ENCODE data around the gene RILPL2. TPM values are rescaled to one million over a fixed set of nuclear protein-coding genes. Genes with fewer than 3 reads are reported as not detected.

Gene RILPL2
- total and polyA plus RNA-seq, 2 of the 13 experiments (the other 11 are each of a cell fraction or from before 2014, with no cell fraction given): 2.7 to 8.1 TPM

GRCh38 chr12:123389560-123390351 lies 46.7 kb downstream of the RILPL2 start (continued):
- no peak for TF ChIP-seq ZNF720 (CRISPR knock-in tag; IDR thresholded peaks at IDR 0.05)
- TF ChIP-seq KLF9 (CRISPR knock-in tag; IDR thresholded peaks at IDR 0.05; ENCODE audit: low read depth): no peak
- TF ChIP-seq ZBTB43 (CRISPR knock-in tag; conservative IDR thresholded peaks at IDR 0.05): no peak
- no peak for TF ChIP-seq THAP8 (CRISPR knock-in tag; IDR thresholded peaks at IDR 0.05; ENCODE audit: borderline replicate concordance)
- no peak for TF ChIP-seq ZHX2 (IDR thresholded peaks at IDR 0.05; ENCODE audit: low read depth)
- TF ChIP-seq ZHX2 (CRISPR knock-in tag; IDR thresholded peaks at IDR 0.05; ENCODE audit: borderline replicate concordance): no peak
- 0 out of 2 replicates have a peak, but pooled peaks have one; percentile 4 for TF ChIP-seq NFYB (CRISPR knock-in tag; IDR thresholded peaks at IDR 0.05)
- no peak for TF ChIP-seq PLRG1 (conservative IDR thresholded peaks at IDR 0.05)
- TF ChIP-seq FOXK2 (IDR thresholded peaks at IDR 0.05): no peak
- no peak for TF ChIP-seq ZNF530 (CRISPR knock-in tag; IDR thresholded peaks at IDR 0.05; ENCODE audit: low read depth)
- no peak for TF ChIP-seq ZNF260 (CRISPR knock-in tag; IDR thresholded peaks at IDR 0.05; ENCODE audit: borderline replicate concordance, low read depth)
- no peak for TF ChIP-seq ZBTB14 (CRISPR knock-in tag; IDR thresholded peaks at IDR 0.05)
- peak; percentile 72; the same call in 1 of the 2 replicates for TF ChIP-seq ZFP91 (CRISPR knock-in tag; IDR thresholded peaks at IDR 0.05; ENCODE audit: borderline replicate concordance)
- TF ChIP-seq MAFG (CRISPR knock-in tag; IDR thresholded peaks at IDR 0.05): no peak
- TF ChIP-seq ZNF281 (CRISPR knock-in tag; IDR thresholded peaks at IDR 0.05; ENCODE audit: borderline replicate concordance): no peak

Measured in HepG2 (cell line).